Nephron progenitor cell (in vitro differentiated cells): ENCODE data around the gene FAM199X.

Experiments
- DNase-seq: peaks from one replicate; pipeline ENCODE4 v3.0.0; 2021
- H3K27ac Mint-ChIP-seq: 2 replicates; pipeline ENCODE4 v1.8.0; 2021; ENCODE audit warnings: mild to moderate bottlenecking, moderate library complexity, mixed read lengths
- H3K27me3 Mint-ChIP-seq: 2 replicates; pipeline ENCODE4 v1.8.0; 2021; ENCODE audit warnings: mild to moderate bottlenecking, low read depth, mixed read lengths; ENCODE audit not compliant: poor library complexity
- H3K36me3 Mint-ChIP-seq: 2 replicates; pipeline ENCODE4 v1.8.0; 2021; ENCODE audit warnings: low read depth, mixed read lengths
- H3K4me1 Mint-ChIP-seq: 2 replicates; pipeline ENCODE4 v1.8.0; 2021; ENCODE audit warnings: mixed read lengths
- H3K4me3 Mint-ChIP-seq: 2 replicates; pipeline ENCODE4 v1.8.0; 2021; ENCODE audit warnings: mild to moderate bottlenecking, moderate library complexity, mixed read lengths
- H3K9me3 Mint-ChIP-seq: 2 replicates; pipeline ENCODE4 v1.8.0; 2021; ENCODE audit warnings: mild to moderate bottlenecking, moderate library complexity, mixed read lengths
- CTCF ChIP-seq: fragments of 200-600 bp; sonication (generic); IDR thresholded peaks from 2 replicates; pipeline ENCODE4 v1.5.0; 2021; ENCODE audit warnings: antibody characterized with exemption

Gene FAM199X

GRCh38 chrX:104165894-104166734, at the start of gene FAM199X:
Gene FAM199X (plus strand): TSS chrX:104166453. CDS start chrX:104166786, 333 bp downstream.
- peaks cover 24% of the 10 kb centered on the region for H3K4me1 Mint-ChIP-seq
- no peak within 1 kb of the TSS for H3K27ac Mint-ChIP-seq
- peaks cover 37% of the 10 kb centered on the region for H3K9me3 Mint-ChIP-seq
- TF ChIP-seq CTCF: peak; percentile 57
- peak within 1 kb of the TSS; percentile 85 for H3K4me3 Mint-ChIP-seq
- peaks cover 5% of the 10 kb centered on the region for H3K36me3 Mint-ChIP-seq
- peak; percentile 88 for DNase-seq
- peaks cover 19% of the 10 kb centered on the region for H3K27me3 Mint-ChIP-seq

GRCh38 chrX:104117759-104118158, 48.5 kb upstream of the FAM199X start:
- no peak for TF ChIP-seq CTCF
- Mint-ChIP-seq H3K27me3 (peaks cover 2% of the 10 kb centered on the region), H3K27ac (no peak overlapping the region), H3K4me1 (peaks cover 20% of the 10 kb centered on the region), H3K4me3 (no peak overlapping the region), H3K9me3 (peaks cover 27% of the 10 kb centered on the region), H3K36me3 (no peaks in the 10 kb centered on the region)
- DNase-seq: no peak

GRCh38 chrX:104118765-104119164, 47.5 kb upstream of the FAM199X start:
- H3K4me3 Mint-ChIP-seq: no peak overlapping the region
- H3K27me3 Mint-ChIP-seq: peaks cover 2% of the 10 kb centered on the region
- no peak for TF ChIP-seq CTCF
- DNase-seq: no peak
- peaks cover 27% of the 10 kb centered on the region for H3K9me3 Mint-ChIP-seq
- H3K4me1 Mint-ChIP-seq: peaks cover 14% of the 10 kb centered on the region
- H3K27ac Mint-ChIP-seq: no peak overlapping the region
- no peaks in the 10 kb centered on the region for H3K36me3 Mint-ChIP-seq

GRCh38 chrX:104122829-104123228, 43.4 kb upstream of the FAM199X start:
- H3K27ac Mint-ChIP-seq: no peak overlapping the region

GRCh38 chrX:104126856-104127255, 39.4 kb upstream of the FAM199X start:
- H3K36me3 Mint-ChIP-seq: peaks cover 5% of the 10 kb centered on the region
- no peak for TF ChIP-seq CTCF
- no peaks in the 10 kb centered on the region for H3K4me1 Mint-ChIP-seq
- H3K27me3 Mint-ChIP-seq: no peaks in the 10 kb centered on the region
- H3K27ac Mint-ChIP-seq: no peak overlapping the region
- no peak overlapping the region for H3K4me3 Mint-ChIP-seq
- peaks cover 20% of the 10 kb centered on the region for H3K9me3 Mint-ChIP-seq
- no peak for DNase-seq

More at GRCh38 chrX:104122829-104123228, 43.4 kb upstream of the FAM199X start:
- H3K36me3 Mint-ChIP-seq: no peaks in the 10 kb centered on the region
- no peaks in the 10 kb centered on the region for H3K27me3 Mint-ChIP-seq
- no peak for TF ChIP-seq CTCF
- no peaks in the 10 kb centered on the region for H3K4me1 Mint-ChIP-seq
- H3K9me3 Mint-ChIP-seq: peaks cover 24% of the 10 kb centered on the region
- H3K4me3 Mint-ChIP-seq: no peak overlapping the region
- no peak for DNase-seq

- DNase-seq: no peak
- H3K36me3 Mint-ChIP-seq: peaks cover 5% of the 10 kb centered on the region
- no peak for TF ChIP-seq CTCF
- H3K4me1 Mint-ChIP-seq: no peaks in the 10 kb centered on the region
- no peaks in the 10 kb centered on the region for H3K27me3 Mint-ChIP-seq
- no peak overlapping the region for H3K4me3 Mint-ChIP-seq
- H3K27ac Mint-ChIP-seq: no peak overlapping the region
- peaks cover 15% of the 10 kb centered on the region for H3K9me3 Mint-ChIP-seq
These were observed 35.4 kb upstream of the FAM199X start for GRCh38 chrX:104130808-104131207.
